NCI-H2227 (cell line): Measurements from ENCODE around the gene VSIG10L2.
A peak's percentile ranks its signal among the peaks of the same experiment; 100 is the strongest.
"Not testable (repeated sequence)": the region's sequence is repeated elsewhere in the genome, so short reads cannot be mapped to it uniquely, and the experiment has no call there.

Source experiments
- DNase-seq: peaks from one replicate; lab custom pipeline; 2025; ENCODE audit not compliant: unreplicated experiment; lab: John Stamatoyannopoulos, UW

VSIG10L2 gene

DNA sequence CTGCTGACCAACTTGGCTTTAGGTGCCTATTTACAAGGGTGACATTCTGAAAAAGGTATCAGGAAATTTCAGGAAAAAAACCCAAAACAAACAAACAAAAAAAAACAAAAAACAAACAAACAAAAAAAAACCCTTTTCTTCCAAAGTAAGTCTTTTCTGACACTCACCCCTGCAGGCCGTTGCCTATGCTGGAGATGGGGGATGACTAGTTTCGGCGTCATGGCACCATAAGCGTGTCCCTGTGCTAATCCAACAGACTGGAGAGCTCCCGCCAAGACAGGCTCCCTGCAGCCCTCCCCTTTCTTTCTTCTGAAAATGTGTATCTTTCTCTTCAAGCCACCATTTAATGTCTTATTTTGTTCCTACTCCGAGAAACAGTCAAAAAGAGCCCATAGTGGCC, 13.7 kb downstream of the VSIG10L2 start:
- no peak for DNase-seq

DNA sequence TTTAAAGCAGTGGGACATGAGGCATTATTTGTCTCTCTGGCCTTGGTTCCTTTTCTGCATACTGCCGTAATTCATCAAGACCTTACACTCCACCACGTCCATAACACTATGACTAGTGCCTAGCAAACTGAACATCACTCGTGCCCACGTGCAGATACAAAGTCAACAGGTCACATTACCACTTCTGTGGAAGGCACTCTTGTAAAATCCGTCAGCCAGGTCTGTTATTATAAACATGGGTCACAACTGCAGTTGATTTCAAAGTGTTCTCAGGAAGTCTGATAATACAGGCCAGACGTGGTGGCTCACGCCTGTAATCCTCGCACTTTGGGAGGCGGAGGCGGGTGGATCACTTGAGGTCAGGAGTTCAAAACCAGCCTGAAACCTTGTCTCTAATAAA, 14.1 kb downstream of the VSIG10L2 start:
- no peak for DNase-seq

DNA sequence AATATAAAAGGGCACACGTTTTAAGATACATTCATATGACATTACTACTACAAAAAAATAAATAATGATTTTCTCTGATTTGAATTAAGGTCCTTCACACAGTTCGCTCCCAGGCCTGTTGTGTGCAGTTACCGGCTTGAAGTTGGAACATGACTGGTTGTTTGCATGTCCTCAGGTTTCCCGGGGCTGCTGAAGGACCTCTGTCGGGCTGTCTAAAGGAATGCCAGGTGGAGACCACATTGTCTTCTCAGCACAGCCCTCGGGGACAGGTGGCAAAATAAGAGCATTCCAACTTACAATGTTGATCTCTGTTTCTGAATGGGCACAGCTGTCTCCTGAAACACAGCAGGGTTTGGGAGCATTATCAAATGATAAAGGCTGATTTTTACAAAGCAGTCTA, 14.9 kb downstream of the VSIG10L2 start:
- DNase-seq = no peak

DNA sequence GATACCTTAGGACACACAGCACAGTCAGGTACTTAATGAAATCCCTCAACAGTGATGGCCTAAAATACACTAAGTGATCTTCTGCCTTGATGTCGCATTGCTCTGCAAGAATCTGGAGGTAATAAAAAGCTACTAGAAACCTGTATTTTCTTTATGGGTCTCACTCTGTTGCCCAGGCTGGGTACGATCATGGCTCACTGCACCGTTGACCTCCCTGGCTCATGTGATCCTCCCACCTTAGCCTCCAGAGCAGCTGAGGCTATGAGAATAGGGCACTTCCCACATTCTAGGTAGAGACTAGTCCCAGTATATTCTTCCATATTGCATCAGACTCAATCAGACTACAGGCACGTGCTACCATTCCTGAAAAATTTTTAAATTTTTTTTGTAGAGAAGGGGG, 21.7 kb downstream of the VSIG10L2 start:
- no peak for DNase-seq

DNA sequence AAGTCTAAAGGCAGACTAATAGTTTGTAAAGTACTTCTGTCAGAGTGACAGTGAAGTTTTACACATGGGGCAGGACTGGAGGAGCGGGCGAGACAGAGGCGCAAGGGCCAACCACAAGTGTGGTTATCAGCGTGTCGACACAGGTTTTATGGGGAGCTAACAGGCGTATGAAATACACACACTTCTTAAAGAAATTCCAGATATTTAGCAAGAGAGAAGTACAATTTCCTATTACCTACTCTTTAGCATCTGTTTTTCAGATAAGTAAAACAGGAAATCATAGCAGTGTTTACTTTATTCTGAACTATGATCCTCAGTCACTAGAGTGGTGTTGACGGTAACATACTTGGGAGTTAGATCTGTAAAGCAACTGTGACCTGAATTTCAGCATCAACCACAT, 22.5 kb downstream of the VSIG10L2 start:
- no peak for DNase-seq

DNA sequence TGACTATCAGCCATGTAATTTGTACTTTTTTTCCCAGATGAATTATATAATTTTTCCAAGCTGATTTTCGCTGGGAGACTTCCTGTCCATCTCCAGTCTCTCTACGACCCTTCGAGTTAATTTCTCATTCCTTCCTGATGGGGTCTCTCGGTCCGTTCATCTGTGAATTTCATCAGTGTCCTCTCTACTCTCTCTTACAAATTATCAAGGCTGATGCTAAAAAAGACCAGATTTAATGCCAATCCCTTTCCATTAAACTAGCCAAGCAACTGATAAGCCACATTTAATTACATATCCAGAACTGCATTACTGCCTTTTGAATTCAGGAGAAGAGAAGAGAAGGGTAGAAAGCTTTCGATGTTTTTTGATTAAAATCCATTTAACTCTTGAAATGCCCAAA, 25.8 kb downstream of the VSIG10L2 start:
- DNase-seq = no peak

DNA sequence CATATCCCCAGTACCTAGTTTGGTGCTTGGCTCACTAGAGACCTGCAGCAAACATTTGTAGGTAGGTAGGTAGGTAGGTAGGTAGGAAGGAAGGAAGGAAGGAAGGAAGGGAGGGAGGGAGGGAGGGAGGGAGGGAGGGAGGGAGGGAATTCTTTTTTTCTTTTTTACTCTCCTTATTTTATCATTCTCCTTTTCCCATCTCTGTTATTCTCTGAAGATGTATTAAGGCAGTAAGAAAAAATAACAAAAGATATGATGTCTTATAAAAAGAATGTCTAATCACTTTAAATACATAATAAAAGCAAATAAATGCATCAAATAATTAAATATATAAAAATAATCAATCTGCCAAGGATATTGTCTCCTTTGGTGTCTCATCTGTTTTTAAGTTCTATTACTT, 28.4 kb downstream of the VSIG10L2 start:
- DNase-seq = no peak

DNA sequence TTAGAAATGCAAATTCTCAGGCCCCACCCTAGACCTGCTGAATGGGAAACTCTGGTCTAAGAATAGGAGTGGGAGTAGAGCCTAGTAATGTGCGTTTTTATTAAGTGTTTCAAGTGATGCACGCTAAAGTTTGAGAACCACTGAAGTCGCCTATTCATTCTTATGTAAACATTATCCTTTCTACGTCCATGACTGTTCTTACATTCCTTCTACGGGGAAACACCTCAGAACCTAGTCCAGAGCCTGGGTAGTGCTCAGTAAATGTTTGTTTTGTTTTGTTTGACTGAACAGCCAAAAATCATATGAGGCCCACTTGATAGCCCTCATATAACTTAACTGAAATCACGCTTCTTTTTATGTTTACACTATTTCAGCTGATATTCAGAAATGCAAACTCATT, 29.8 kb downstream of the VSIG10L2 start:
- DNase-seq = no peak

DNA sequence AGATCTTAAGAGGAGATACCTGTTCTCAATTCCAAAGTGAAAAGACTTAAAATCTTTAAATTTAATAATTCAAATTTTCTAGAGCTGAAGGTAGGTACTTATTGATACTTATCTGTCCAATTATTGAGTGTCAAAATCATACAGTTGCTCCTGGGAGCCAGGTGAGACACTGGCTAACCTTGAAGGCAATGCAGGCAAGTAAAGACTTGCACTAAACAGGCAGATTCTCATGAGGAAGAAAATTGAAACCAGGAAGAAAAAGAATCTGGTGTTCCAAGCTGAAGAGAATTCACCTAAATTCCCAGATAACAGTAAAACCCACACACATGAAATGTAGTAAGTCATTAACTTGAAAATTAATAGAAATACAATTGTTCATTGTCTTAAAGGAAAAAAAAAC, 30.3 kb downstream of the VSIG10L2 start:
- DNase-seq = no peak

DNA sequence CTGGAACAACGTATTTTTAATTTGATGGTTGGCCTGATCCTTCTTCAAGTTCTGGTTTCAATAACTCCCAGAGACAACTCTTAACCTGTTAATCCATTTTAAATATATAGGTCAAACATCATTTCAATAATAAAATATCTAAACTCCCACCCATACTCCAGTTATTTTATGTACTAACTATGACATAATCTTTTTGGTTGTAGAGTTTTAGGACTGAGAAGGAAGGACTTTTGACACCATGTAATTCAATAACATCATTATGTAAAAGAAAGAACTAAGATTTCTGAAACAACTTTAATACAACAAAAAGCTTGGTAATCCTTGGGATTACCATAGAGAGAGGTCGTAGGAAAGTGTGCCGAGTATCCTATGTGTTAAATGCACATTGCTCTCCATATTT, 31.5 kb downstream of the VSIG10L2 start:
- DNase-seq = no peak

DNA sequence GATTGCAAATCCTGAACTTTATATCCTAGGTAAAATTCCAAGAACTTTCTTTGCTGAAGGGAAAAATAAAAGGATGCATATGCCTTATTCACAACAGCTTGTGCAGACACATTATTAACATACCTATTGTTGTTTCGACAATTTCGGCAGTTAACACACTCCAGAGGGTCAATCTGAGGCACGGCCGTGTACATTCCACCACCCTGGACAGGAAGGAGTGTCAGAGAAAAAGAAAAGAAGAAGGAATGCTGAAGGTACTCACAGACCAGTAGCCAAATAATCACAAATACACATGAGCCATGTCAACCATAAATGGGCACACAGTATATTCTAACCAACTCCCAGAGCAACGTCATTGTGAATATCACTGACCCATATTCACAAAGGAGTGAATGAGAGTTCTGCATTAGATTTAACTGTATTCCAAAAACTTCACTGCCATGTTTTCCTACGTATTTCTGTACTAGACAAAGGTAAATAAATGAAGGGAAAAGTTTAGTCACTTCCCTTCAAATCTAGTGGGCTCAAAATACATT, 32.4 kb downstream of the VSIG10L2 start:
- no peak for DNase-seq

DNA sequence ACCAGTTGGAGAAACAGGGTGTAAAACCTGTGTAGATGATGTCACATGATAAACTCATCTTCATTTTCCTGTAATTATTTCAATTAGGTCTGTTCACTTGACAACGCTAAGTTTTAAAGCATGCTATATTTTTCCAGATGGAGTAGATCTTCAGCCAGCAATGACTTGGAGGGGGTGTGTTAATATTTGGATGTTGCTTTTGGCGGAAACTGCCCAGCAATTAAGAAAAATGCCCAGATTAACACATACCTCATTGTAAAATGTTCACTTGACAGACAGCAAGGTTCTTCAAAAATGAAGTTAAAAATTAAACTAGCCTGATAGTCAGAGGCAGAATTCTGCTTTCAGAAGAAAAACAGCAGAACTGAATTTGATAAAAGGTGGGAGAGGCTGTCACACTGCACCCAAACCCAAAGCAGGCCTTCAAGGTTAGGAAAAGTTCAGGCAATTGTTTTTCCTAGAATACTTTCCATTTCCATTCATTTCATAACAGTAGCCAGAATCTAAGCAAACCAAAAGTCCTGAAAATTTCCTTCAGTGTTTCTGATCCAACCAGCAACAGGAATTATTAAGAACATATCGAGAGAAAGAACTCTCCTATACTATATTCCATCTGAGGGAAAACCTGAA, 33.0 kb downstream of the VSIG10L2 start:
- DNase-seq = no peak

DNA sequence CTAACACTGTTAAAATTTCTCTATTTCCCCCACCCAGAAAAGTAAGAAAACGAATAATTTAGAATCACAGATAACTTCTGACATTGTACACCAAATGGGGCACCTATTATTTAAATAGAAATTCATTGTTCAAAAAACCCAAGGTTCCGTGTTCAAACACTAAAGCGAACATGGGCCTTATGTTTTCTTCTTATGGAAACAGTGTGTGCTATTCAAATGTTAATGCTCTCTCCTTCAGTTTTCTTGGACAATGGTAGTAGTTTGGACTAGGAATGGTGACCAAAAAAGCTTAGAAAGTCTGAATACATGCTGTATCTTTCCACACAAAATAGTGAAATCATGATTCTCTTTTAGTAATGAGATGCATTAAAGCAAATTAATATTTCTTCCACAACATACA, 33.7 kb downstream of the VSIG10L2 start:
- DNase-seq = no peak

DNA sequence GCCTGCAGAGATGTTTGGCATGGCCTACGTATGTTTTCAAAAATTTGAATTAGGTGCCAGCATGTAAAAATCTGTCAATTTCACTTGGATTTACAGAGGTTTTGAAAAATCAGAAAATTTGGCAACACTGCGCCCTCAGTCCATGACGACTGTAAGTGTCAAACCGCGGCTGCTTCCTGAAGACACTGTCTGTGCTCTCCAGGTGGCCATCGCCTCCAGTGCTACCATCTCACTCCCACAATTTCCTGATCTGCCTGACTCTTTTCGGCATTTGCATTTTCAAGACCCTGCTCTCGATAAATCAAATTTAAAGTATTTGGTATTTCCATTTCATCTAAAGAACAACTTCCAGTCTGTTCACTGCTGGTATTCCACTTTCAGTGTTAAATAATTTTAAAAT, 34.6 kb downstream of the VSIG10L2 start:
- no peak for DNase-seq

DNA sequence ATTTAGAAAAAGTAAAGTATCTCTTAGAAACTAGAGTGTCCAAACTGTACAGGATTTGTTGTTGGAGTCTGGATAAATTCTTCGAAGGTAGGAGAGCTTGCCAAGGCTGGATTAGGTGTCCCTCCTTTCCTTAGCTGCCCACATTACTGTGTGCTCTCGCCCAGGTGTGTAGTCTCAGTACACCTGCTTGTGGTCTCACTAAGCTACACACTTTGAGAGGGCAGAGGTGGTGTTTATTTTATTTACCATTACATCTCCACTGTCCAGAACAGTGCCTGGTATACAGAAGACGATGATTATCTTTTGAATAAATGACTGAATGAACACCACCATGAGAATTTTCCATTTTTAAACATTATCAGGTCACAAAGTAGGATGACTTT, 36.5 kb downstream of the VSIG10L2 start:
- DNase-seq = no peak

DNA sequence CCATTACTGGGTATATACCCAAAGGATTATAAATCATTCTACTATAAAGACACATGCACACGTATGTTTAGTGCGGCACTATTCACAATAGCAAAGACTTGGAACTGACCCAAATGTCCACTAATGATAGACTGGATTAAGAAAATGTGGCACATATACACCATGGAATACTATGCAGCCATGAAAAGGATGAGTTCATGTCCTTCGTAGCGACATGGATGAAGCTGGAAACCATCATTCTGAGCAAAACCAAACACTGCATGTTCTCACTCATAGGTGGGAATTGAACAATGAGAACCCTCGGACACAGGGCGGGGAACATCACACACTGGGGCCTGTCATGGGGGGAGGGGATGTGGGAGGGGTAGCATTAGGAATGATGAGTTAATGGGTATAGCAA, 40.1 kb downstream of the VSIG10L2 start:
- not testable (repeated sequence) for DNase-seq

DNA sequence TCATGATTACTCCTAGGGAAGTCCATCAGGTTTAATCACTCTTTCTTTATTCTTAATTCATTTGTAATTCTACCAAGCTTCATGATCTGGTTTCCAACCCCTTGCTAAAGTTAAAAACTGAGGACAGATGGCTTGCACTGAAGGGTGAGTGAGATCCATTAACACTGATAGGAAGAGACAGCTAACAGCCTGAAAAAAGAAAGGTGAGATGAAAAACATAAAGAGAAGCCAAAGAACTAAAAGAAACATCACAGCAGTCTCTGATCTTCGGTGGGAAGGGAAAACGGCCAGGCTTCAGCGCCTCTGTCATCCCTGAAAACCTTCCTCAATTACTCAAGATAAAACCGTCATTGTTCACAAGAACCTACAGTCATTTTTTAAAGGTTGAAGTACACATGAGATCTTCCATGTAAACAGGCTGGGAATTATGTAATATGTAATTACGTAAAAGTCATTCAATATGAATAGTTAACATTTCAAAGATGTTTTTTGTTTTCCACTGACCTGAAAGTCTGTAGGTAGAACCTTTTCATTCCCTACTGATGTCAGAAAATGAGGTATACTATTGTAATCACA, 41.3 kb downstream of the VSIG10L2 start:
- DNase-seq = no peak

DNA sequence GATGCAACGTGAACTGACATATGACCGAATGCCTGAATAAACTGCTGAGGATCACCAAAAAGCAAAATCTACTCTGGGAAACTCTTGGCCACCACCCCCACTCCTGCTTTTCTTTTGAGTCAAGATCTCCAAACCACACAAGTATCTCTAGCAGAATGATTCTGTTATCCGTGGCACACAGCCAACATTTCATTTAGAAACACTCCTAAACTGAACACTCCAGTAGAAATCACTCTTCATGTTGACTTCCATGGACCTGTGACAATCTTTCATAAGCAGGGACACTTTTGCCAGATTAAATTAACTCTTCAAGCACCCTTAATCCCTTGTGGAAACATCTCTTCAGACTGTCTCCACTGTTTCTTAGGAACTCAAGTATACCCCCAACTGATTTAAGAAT, 44.4 kb downstream of the VSIG10L2 start:
- DNase-seq = peak; percentile 1

DNA sequence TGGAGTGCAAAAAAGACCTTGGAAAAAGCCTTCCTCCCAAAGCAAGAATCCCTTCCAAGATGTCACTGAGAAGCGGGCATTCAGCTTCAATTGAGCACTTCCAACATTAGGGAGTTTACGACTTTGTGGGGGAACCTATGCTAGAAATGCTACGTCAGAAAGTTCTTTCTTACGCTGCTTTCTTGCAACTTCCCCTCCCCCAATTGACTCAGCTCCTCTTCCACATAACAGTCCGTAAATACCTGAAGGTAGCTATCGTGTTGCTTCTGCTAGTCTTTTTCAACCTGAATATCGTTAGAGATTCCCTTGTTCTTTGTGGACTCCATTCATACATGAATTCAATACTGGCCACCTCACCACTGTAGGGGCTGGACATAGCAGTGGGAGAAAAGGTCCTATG, 47.0 kb downstream of the VSIG10L2 start:
- DNase-seq = no peak

DNA sequence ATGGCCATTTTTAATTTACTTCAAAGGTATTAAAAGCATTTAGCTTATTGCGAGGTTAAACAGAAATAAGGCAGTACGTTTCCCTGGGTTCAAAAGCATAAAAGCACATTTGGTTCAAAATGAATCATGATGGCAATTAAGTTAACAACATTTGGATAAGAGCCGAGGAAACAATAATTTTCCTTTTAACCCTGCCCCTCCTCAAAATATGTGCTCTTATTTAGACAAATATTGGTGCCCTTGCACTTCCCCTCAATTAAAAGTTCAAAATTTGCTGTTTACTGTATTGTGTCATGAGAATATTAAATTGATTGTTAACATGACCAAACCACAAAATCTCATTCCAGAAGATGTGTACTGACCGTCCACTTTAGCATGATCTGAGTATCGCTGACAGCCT, 48.7 kb downstream of the VSIG10L2 start:
- DNase-seq = no peak

DNA sequence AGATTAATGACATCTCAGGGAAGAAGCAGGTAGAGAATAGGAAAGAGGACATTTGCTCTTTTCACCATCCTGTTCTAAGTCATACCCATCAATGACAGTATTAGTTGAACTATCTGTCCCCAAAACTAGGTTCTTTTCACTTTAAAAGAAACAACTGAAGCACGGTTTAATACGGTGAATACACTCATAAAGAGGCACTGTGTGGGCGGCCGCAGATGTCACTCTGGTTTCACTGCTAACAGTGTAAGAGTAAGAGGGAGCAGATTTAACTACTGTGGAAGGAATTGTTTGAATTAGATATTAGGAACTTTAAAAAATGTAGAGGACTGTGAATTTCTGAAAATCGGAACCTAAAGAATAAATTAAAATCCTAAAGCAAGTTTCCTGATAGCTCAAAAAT, 49.5 kb downstream of the VSIG10L2 start:
- DNase-seq = no peak

DNA sequence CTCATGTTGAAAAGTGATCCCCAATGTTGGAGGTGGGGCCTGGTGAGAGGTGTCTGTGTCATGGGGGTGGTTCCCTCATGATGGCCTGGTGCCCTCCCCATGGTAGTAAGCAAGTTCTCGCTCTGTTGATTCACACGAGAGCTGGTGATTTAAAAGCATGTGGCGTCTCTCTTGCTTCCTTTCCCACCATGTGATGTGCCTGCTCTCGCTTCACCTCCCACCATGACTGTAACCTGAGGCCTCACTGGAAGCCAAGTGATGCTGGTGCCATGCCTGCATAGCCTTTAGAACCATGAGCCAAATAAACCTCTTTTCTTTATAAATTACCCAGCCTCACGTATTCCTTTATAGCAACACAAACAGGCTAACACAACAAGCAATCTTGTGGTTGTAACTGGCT, 52.4 kb downstream of the VSIG10L2 start:
- no peak for DNase-seq

DNA sequence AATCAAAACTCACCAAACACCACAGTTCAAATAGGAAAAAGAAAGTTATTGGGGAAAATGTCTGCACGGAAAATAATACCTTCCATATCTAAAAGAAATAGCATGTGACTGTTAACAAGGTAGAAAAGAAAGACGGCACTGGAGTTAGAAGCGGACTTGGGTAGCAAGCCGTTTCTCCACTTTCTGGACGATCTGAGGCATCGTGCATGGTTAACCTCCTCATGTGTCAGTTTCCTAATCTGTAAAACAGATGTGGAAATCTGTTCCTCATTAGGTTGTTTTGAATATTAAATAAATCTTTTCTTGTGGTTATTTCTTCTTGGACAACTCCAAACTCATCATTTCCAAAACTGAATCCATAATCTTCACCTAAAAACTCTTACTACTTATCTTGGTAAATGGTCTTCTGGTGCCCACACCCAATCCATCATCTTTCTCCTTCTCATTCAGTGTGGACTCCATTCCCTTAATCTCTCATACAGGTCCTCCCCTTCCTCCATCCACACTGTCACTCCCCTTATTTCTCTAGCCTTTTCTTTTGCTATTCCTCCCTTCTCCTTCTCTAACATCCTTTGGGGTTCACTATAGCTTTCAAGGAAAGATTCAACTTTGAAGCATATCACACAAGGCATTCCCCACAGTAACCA, 53.5 kb downstream of the VSIG10L2 start:
- no peak for DNase-seq
